ENCODE measurements around the gene RNASE13. TPM values are rescaled to one million over a fixed set of nuclear protein-coding genes. Genes with fewer than 3 reads are reported as not detected.

RNASE13 gene
- total RNA-seq, 2 experiments from 2014 or later, result not detected

GRCh38 chr14:21057803-21058675, 23.4 kb upstream of the RNASE13 start, which contains the start of gene RNASE8:
Gene RNASE8 (plus strand): TSS chr14:21057822. CDS start chr14:21057893, 71 bp downstream.
- H3K4me1 Mint-ChIP-seq, result peaks cover 5% of the 10 kb centered on the region
- H3K27me3 Mint-ChIP-seq, result peaks cover 21% of the 10 kb centered on the region
- ATAC-seq (ENCODE audit: low read depth) (no peak), DNase-seq (no peak)
- no peaks in the 10 kb centered on the region for H3K9me3 Mint-ChIP-seq
- POLR2A ChIA-PET, result no interaction called here
- no peaks in the 10 kb centered on the region for H3K36me3 Mint-ChIP-seq
- no peak within 1 kb of the TSS for H3K4me3 Mint-ChIP-seq
- no peak within 1 kb of the TSS for H3K27ac Mint-ChIP-seq

DNA sequence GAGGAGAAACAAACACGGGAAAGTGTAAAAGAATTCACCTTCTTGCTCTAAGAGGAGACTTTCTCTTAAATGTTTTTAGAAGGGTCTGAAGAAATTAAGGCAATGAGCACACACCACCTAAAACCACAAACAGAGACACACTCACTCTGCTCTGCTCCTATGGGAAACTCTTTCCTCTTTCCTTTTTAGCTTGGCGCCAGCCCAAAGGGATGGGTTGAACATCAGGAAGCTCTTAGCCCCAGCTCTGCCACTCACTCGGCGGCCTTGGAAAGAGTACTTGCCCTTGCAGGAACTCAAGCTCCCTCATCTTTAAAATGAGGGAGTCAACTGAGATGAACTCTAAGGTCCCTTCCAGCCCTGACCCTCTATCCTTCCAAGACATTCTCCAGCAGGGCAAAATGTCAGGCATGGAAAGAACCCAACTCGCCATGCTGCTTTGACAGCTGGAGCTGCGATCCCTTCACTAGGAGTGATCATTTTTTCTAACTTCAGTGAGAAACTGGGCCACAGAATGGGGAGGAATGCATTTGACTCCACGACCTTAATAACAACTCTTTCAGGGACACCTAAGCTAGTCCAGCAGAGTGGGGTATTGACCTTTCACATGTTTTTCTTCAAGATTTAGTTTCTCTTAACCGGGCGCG, 22.0 kb upstream of the RNASE13 start:
- POLR2A ChIA-PET, result no interaction called here
- Mint-ChIP-seq H3K36me3 (no peaks in the 10 kb centered on the region), H3K27ac (no peak overlapping the region), H3K4me1 (peaks cover 5% of the 10 kb centered on the region), H3K27me3 (peaks cover 16% of the 10 kb centered on the region), H3K9me3 (no peaks in the 10 kb centered on the region), H3K4me3 (no peak overlapping the region)
- no peak for ATAC-seq (ENCODE audit: low read depth)
- no peak for DNase-seq

DNA sequence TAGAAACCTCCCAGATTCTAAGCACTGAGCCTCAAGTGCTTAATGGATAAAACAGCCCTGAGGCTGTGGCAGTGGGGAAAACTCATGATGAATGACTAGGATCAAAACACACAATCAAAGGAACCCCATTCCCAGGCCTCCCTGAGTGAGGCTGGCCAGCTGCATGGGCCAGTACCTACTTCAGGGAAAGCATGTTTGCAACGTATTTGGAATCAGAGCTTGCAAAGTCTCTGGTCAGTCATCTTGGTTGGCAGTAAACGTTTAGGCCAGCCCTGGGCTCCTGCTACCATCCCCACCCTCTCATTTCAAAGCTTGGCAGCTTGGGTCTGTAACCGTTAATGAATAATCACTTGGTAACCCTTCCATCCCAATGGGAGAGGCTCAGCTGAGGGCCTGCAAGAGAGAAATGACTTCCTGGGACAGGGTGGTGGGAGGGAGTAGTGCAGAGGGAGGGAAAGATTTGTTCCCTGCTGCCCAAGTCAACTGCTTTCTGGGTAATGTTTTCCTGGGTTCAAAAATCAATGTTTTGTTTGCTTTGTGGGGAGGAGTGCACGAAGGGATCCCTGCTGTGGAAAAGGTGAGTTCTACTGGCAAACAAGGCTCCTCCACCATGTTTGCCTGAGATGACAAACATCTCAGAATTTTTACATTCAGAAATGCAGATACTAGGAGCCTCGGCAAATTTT, 21.0 kb upstream of the RNASE13 start:
- H3K4me1 Mint-ChIP-seq, result peaks cover 5% of the 10 kb centered on the region
- H3K27me3 Mint-ChIP-seq, result peaks cover 11% of the 10 kb centered on the region
- ATAC-seq (ENCODE audit: low read depth), result no peak
- POLR2A ChIA-PET, result no interaction called here
- no peaks in the 10 kb centered on the region for H3K9me3 Mint-ChIP-seq
- DNase-seq, result no peak
- no peak overlapping the region for H3K4me3 Mint-ChIP-seq
- H3K27ac Mint-ChIP-seq, result no peak overlapping the region
- H3K36me3 Mint-ChIP-seq, result no peaks in the 10 kb centered on the region

DNA sequence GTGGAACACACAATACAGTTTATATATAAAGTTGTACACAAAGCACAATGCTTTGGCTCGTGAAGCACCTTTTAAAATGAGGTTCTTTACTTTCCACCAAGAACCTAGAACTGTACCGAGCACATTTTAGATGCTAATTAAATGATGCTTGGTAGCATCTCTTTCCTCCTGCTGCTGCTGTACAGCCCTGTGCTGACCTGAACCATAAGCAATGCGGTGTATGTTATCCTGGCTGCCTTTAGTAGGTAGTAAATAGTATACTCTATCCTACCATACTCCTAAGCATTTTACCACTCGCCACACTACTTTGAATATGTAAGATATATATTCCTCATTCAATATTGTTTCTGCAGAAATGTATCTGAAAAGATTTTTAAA, 20.1 kb upstream of the RNASE13 start:
- peaks cover 8% of the 10 kb centered on the region for H3K27me3 Mint-ChIP-seq
- no peak overlapping the region for H3K4me3 Mint-ChIP-seq
- H3K27ac Mint-ChIP-seq, result no peak overlapping the region
- H3K9me3 Mint-ChIP-seq, result no peaks in the 10 kb centered on the region
- DNase-seq (no peak), ATAC-seq (ENCODE audit: low read depth) (no peak)
- H3K4me1 Mint-ChIP-seq, result peaks cover 5% of the 10 kb centered on the region
- H3K36me3 Mint-ChIP-seq, result no peaks in the 10 kb centered on the region
- POLR2A ChIA-PET, result no interaction called here

GRCh38 chr14:21054123-21054767, 19.6 kb upstream of the RNASE13 start:
- POLR2A ChIA-PET, result no interaction called here
- Mint-ChIP-seq H3K27ac (no peak overlapping the region), H3K9me3 (no peaks in the 10 kb centered on the region), H3K4me1 (peaks cover 5% of the 10 kb centered on the region), H3K27me3 (peaks cover 11% of the 10 kb centered on the region), H3K4me3 (no peak overlapping the region), H3K36me3 (no peaks in the 10 kb centered on the region)
- no peak for ATAC-seq (ENCODE audit: low read depth)
- no peak for DNase-seq

DNA sequence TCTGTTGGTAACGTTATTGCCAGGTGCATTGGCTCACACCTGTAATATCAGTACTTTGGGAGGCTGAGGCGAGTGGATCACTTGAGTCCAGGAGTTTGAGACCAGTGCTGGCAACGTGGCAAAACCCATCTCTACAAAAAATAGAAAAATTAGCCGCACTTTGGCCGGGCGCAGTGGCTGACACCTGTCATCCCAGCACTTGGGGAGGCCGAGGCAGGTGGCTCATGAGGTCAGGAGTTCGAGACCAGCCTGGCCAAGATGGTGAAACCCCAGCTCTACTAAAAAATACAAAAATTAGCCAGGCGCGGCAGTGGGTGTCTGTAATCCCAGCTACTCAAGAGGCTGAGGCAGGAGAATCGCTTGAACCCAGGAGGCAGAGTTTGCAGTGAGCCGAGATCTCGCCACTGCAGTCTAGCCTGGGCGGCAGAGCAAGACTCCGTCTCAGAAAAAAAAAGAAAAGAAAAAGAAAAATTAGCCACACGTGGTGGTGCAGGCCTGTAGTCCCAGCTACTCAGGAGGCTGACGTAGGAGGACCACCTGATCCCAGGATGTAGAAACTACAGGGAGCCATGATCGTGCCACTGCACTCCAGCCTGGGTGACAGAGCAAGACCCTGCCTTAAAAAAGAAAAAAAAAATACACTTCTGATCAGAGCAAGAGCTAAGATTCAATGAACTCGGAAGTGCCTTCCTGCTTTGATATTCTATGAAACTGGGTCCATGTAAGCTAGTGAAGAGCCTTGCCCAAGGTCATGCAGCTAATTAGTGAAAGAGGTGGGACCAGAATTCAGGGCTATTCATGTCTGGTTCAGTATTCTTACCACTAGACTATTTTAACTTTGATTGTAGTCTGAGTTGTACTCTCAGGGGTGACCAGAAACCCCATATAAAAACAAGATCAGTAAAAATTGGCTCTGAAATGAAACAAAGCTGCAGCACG, 18.8 kb upstream of the RNASE13 start:
- H3K36me3 Mint-ChIP-seq, result no peaks in the 10 kb centered on the region
- H3K27me3 Mint-ChIP-seq, result peaks cover 8% of the 10 kb centered on the region
- no peak overlapping the region for H3K27ac Mint-ChIP-seq
- peaks cover 5% of the 10 kb centered on the region for H3K4me1 Mint-ChIP-seq
- no peak for ATAC-seq (ENCODE audit: low read depth)
- no peak for DNase-seq
- no peak overlapping the region for H3K4me3 Mint-ChIP-seq
- POLR2A ChIA-PET, result no interaction called here
- no peaks in the 10 kb centered on the region for H3K9me3 Mint-ChIP-seq

DNA sequence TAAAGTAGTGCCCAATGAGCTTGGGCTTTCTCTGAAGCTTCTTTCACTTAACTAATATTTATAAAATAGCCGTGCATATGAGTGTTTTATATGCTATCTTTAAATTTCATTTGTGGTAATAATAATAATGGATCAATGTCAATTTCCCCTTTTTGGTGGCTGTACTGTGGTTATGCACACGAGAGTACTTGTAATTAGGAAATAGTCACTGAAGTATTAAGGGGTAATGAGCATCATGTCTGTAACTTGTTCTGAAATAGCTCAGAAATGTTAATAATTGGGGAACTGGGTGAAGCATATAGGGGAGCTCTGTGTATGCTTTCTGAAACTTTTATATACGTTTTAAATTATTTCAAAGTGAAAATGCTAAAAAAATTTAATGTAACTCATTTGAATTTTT, 16.0 kb upstream of the RNASE13 start:
- Mint-ChIP-seq H3K27me3 (peaks cover 14% of the 10 kb centered on the region), H3K4me3 (no peak overlapping the region), H3K9me3 (no peaks in the 10 kb centered on the region), H3K27ac (no peak overlapping the region), H3K36me3 (no peaks in the 10 kb centered on the region), H3K4me1 (peaks cover 2% of the 10 kb centered on the region)
- ATAC-seq (ENCODE audit: low read depth), result no peak
- POLR2A ChIA-PET, result interaction anchor here (0.5 kb wide), 1 partner anchor 38 kb away, joined by 3 read pairs; no protein-coding TSS in a partner anchor
- DNase-seq, result no peak

DNA sequence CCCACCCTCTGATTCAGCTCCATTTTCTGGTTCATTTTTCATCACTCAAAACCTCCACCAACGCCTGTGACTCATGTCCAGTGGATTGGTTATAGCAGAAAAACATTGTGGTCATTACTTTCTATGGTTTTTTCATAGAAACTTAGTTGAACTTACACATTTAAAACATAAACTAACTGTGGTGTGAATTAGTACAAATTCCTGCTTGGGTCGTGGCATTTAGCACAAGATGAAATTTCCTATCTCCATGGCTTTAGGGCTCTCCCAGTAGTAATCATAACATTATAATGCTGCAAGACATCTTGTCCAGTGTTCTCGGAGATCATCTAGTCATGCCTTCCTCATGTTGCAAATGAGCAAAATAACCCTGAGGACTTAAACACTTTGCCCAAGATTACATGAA, 14.7 kb upstream of the RNASE13 start:
- Mint-ChIP-seq H3K9me3 (no peaks in the 10 kb centered on the region), H3K4me3 (no peak overlapping the region), H3K36me3 (no peaks in the 10 kb centered on the region), H3K27me3 (peaks cover 26% of the 10 kb centered on the region), H3K27ac (no peak overlapping the region), H3K4me1 (peaks cover 4% of the 10 kb centered on the region)
- DNase-seq, result no peak
- no peak for ATAC-seq (ENCODE audit: low read depth)
- POLR2A ChIA-PET, result no interaction called here

GRCh38 chr14:21048638-21049037, 14.0 kb upstream of the RNASE13 start:
- ATAC-seq (ENCODE audit: low read depth) (no peak), DNase-seq (no peak)
- Mint-ChIP-seq H3K27ac (no peak overlapping the region), H3K36me3 (no peaks in the 10 kb centered on the region), H3K9me3 (no peaks in the 10 kb centered on the region), H3K27me3 (peaks cover 27% of the 10 kb centered on the region), H3K4me3 (no peak overlapping the region), H3K4me1 (peaks cover 4% of the 10 kb centered on the region)
- POLR2A ChIA-PET, result no interaction called here

GRCh38 chr14:21047378-21047781, 12.8 kb upstream of the RNASE13 start:
- Mint-ChIP-seq H3K36me3 (no peaks in the 10 kb centered on the region), H3K4me1 (peaks cover 4% of the 10 kb centered on the region), H3K9me3 (no peaks in the 10 kb centered on the region), H3K4me3 (no peak overlapping the region), H3K27ac (no peak overlapping the region), H3K27me3 (peaks cover 34% of the 10 kb centered on the region)
- no peak for ATAC-seq (ENCODE audit: low read depth)
- DNase-seq, result no peak
- POLR2A ChIA-PET, result no interaction called here

DNA sequence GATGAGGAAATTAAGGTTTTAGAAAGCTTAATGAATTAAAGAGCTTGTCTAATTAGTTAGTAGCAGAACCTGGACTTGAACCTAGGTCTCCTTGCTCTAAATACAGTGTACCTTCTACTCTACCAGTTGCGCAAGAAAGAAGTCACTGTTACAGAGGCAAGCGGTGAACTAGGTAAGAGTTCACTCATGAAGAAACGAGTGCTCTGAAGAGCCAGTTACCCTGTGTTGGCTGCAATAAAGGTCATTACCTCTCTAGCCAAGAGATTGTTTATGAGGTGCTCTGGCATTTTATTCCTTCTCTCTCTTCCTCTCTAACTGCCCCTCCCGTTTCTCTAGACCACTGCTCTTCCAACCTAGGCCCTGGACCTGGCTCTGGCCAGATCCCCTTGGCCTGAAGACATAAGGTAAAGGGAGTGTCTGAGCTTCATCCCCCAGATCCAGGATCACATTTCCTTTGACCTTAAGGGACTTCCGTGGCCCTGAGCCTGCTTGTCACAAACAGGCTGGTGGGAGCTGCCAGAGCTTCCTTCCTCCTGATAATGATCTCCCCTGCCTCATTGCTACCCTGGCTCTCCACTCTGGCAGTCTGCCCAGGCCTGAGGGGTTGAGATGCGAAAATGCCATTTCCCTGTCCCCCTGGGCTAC, 9.5 kb upstream of the RNASE13 start:
- no peaks in the 10 kb centered on the region for H3K9me3 Mint-ChIP-seq

DNA sequence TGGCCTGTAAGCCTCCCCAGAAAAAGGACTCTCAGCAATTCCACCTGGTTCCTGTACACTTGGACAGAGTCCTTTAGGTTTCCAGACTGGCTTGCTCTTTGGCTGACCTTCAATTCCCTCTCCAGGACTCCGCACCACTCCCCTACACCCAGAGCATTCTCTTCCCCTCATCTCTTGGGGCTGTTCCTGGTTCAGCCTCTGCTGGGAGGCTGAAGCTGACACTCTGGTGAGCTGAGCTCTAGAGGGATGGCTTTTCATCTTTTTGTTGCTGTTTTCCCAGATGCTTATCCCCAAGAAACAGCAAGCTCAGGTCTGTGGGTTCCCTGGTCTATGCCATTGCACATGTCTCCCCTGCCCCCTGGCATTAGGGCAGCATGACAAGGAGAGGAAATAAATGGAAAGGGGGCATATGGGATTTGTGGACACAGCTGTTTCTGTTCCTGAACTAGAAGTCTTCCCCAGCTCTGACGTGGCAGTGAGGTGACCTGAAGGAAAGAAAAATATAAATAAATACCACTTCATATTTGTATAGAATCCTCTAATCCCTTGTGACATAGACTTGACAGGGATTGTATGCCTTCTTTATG, 8.9 kb upstream of the RNASE13 start:
- H3K27me3 Mint-ChIP-seq, result peaks cover 37% of the 10 kb centered on the region
- DNase-seq (no peak), ATAC-seq (ENCODE audit: low read depth) (no peak)
- no peaks in the 10 kb centered on the region for H3K9me3 Mint-ChIP-seq
- POLR2A ChIA-PET, result interaction anchor here (0.5 kb wide), 1 partner anchor 38 kb away, joined by 6 read pairs; no protein-coding TSS in a partner anchor
- peaks cover 4% of the 10 kb centered on the region for H3K4me1 Mint-ChIP-seq
- no peak overlapping the region for H3K4me3 Mint-ChIP-seq
- H3K27ac Mint-ChIP-seq, result no peak overlapping the region
- H3K36me3 Mint-ChIP-seq, result no peaks in the 10 kb centered on the region

More for the DNA sequence above, 9.5 kb upstream of the RNASE13 start:
- peaks cover 4% of the 10 kb centered on the region for H3K4me1 Mint-ChIP-seq
- no peak overlapping the region for H3K4me3 Mint-ChIP-seq
- peaks cover 37% of the 10 kb centered on the region for H3K27me3 Mint-ChIP-seq
- POLR2A ChIA-PET, result no interaction called here
- DNase-seq (no peak), ATAC-seq (ENCODE audit: low read depth) (no peak)
- H3K27ac Mint-ChIP-seq, result no peak overlapping the region
- no peaks in the 10 kb centered on the region for H3K36me3 Mint-ChIP-seq

Measured in activated naive CD8-positive, alpha-beta T cell treated with anti-CD3 and anti-CD28 coated beads, Interleukin-2, amount 10 ng/mL, durations not matched to agents 7 days and 5 days (primary cell).